GM21737 (cell line): ENCODE data around the gene AKT2.
"Not testable (repeated sequence)": the region's sequence is repeated elsewhere in the genome, so short reads cannot be mapped to it uniquely, and the experiment has no call there.

ENCODE experiments used
- ATAC-seq: cut with Tn5 transposase; IDR thresholded peaks from one replicate; pipeline ENCODE4 v1.9.1; 2021; ENCODE audit warnings: mild to moderate bottlenecking, moderate library complexity; ENCODE audit not compliant: unreplicated experiment

Gene AKT2

DNA sequence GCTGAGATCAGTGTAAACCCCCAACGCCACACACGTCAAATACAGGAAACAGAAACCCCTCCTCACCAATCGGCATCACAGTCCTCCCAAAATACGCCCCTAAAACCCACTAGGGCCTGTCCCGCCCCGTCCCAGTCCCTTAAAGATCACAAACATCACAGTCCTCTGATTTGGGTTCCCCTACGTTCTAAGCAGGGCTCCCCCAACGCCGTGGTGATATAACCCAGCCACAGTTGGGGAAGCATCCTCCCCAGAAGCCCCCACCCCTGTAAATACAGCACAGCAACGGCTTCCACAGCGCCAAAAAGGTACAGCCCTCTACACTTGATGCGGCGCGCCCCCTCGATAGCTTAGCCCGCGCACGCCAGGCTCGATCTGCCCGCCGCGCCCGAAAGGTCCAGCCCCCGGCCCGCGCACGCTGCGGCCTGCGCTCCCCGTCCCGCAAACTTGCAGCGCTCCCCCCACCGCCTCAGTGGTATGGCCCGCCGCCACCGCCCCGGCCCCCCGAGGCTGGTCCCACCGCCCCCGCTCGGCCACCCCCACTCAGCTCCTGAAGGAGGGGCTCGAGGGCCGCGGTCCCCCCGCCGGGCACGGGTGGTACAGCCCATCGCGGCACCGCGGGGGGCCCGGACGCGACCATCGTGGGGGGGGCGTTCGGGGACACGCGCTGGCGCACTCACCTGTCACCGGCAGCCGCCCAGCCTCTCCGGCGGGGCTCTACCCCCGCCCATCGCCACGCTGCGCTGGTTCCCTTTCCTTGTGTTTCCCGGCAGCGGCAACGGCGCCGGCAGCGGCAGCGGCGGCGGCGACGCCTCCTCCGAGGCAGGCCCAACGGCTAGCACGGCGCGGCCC lies at the start of gene AKT2:
AKT2 (minus strand) TSS at position 845 of the 852 bp plus-strand sequence. CDS start 20,078 bp downstream, outside the sequence.
- ATAC-seq: peak; percentile 28

- ATAC-seq: not testable (repeated sequence)
These were observed 47.9 kb upstream of the AKT2 start for GRCh38 chr19:40333083-40333482.

DNA sequence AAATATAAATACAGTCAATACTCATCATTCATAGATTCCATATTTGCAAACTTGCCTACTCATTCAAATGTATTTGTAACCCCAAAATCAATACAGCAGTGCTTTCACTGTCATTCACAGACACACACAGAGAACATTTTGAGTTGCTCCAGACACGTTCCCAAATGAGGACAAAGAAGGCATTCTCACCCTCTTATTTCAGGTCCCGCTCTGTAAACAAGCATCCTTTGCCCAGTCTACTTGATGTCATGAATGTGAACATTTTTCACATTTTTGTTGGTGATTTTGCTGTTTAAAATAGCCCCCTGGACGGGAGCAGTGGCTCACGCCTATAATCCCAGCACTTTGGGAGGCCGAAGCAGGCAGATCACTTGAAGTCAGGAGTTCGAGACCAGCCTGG lies 47.5 kb upstream of the AKT2 start:
- no peak for ATAC-seq

DNA sequence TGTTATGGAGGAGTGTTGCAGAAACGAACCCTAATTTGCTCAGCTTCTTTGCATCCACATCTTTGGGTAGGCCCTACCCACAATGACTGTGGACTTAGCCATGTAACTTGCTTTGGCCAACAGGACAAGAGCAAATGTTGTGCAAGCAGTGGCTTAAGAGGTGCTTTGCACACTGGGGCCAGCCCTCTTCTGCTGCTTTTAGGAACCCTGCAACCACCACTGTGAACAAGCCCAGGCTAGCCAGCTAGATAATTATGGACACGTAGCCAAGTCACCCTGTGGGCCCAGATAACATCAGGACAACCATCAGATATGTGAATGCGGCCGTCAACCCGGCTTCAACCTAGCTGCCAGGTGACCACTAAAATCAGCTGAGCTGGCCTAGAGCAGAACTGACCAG lies 45.9 kb upstream of the AKT2 start:
- ATAC-seq: no peak

- no peak for ATAC-seq
These were observed 41.1 kb upstream of the AKT2 start for GRCh38 chr19:40326201-40326600.

GRCh38 chr19:40323705-40324104 lies 38.6 kb upstream of the AKT2 start:
- ATAC-seq: no peak

DNA sequence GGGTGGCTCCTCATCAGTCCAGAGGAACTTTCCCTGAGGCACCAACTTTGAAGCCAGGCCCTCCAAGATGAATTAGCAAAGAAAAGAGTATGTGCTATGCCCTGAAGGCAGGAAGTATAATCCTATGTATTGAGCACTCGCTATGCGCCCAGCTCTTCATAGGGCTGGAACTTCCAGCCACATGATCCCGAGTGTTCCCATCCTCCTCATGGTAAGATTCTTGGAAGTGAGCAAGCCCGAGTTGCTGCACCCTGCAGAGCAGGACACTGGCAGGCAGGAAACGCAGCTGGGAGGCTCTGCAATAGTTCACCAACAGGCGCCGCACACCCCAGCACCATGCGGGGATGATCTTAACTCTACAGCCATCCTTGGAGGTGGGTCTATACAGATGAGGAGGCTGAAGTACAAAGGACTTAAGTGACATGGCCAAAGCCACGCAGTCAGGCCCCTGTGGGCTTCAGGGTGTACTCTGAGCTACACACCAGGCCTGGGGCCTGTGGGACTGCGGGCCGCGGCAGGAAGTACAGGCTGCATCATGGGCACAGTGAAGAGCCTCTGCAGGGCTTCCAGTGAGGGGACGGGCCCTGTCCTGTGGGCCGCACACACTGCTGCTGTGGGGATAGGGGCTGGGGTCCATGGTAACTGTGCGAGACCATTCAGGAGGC lies 37.9 kb upstream of the AKT2 start:
- no peak for ATAC-seq

DNA sequence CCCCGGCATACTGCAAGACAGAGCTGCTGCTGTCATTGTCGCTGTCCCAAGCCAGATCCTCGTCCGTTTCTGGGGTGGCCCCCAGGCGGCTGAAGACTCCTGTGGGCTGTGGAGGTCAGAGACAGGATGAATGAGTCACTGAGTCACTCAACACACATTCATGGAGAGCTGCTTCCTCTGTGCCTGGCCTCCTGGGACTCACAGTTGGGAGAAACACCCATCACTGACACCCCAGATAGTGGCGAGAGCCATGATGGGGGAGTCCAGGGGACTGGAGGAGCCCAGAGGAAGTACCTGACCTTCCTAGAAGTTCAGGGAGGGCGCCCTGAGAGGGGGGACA lies 37.1 kb upstream of the AKT2 start:
- no peak for ATAC-seq

GRCh38 chr19:40321566-40322270 lies 36.6 kb upstream of the AKT2 start:
- no peak for ATAC-seq

DNA sequence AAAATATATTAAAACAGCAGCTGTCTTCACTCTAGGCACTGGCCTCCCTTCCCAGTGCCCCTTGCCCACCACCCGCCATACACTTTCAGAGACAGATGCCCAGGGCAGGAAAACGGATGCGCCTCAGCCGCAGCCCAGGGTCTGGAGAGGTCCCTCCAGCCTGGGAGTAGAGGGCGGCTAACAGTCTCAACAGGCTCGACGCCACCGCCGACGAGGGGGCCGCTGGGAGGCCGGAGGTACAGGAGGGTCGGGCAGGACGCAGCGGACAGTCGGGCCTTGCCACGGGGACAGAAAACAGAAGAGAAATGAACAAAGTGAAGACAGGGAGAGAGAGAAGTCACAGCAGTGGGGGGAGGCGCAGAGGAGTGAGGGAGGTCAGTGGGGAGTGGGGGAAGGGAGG lies 35.9 kb upstream of the AKT2 start:
- no peak for ATAC-seq

- ATAC-seq: no peak
These were observed 35.4 kb upstream of the AKT2 start for GRCh38 chr19:40320558-40320935.

GRCh38 chr19:40317338-40317737 lies 32.2 kb upstream of the AKT2 start:
- ATAC-seq: no peak

GRCh38 chr19:40315812-40316470 lies 30.8 kb upstream of the AKT2 start:
- no peak for ATAC-seq

GRCh38 chr19:40314656-40315055 lies 29.5 kb upstream of the AKT2 start:
- no peak for ATAC-seq

- no peak for ATAC-seq
These were observed 28.3 kb upstream of the AKT2 start for GRCh38 chr19:40313229-40313983.

GRCh38 chr19:40312533-40312932 lies 27.4 kb upstream of the AKT2 start:
- no peak for ATAC-seq

GRCh38 chr19:40309666-40310065 lies 24.5 kb upstream of the AKT2 start:
- ATAC-seq: no peak

- no peak for ATAC-seq
These were observed 20.3 kb upstream of the AKT2 start for GRCh38 chr19:40305403-40305802.

DNA sequence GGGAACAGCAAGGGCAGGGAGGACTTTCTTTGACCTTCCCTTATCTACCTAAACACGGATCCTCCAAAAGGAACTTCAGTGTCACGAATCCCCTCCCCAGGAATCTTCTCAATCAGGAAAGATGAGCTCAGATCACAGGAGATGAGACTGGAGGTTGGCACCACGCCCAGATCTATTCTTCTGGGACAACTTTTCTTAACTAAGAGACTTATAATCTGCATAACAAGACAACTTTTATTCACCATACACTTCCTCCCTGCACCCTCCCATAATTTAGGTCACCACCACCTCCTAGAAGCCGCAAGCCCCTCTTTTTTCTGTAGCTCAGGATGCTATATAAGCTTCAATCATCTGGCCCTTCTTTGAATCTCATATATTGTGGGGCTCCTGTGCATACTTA lies 19.2 kb upstream of the AKT2 start:
- ATAC-seq: no peak

- no peak for ATAC-seq
These were observed 18.6 kb upstream of the AKT2 start for GRCh38 chr19:40303765-40304164.
